ENCODE data around the gene ZNF654. TPM values are rescaled to one million over a fixed set of nuclear protein-coding genes. Genes with fewer than 3 reads are reported as not detected.

Gene ZNF654
- total RNA-seq = 15.7 and 21.1 TPM in 2 replicates

DNA sequence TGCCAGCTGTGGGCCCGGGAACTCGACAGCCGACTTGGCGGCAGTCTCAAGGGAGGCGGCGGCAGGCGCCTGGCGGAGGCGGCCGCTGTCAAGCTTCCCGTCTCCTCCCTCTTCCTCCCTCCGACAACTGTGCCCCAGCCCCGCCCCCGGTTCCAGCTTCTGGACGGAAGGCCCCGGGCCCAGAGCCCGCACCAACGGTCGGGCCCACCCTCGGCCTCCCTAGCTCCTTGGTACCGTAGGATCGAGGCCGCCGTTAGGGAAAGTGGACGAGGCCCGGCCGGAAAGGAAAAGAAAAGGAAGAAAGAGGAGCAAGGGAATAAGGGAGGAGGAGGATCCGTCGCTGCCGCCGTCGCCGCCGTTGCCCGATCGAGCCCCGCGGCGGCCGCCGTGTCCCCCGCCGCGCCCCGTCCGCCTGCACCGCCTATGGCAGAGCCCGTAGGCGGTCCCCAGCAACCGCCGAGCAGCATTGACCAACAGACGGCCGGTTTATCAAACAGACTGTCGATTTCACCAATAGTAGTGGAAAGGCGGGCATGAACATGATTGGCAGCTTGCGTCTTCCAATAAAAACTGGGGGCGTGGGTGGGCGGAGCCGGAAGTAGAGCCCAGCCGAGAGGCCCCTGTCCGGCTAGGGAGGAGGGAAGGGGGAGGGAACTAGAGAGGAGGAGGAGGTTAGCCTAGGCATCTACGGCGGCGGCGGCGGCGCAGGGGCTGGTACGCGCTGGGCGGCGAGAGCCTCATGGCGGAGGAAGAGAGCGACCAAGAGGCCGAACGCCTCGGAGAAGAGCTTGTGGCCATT is at the start of gene ZNF654, which contains the start of gene CGGBP1:
TSS of gene ZNF654 (plus strand) at position 675 of the 799 bp plus-strand sequence. CDS start at position 740, 65 bp downstream.
TSS of gene CGGBP1 (minus strand) at position 425 of the 799 bp plus-strand sequence. CDS start 3,029 bp downstream, outside the sequence.

GRCh38 chr3:88149509-88150362 is 90.7 kb downstream of the ZNF654 start, which contains the start of gene C3orf38:
Gene C3orf38, plus strand, starts transcription at chr3:88149959. Its CDS starts 94 bp downstream, at chr3:88150053.

Other genes with a start within 250 kb of the ZNF654 start
- 36.0 and 52.7 TPM in 2 replicates for gene CGGBP1, start 250 bp upstream of the ZNF654 start, total RNA-seq
- 19.3 and 22.5 TPM in 2 replicates for gene C3orf38, start 90.7 kb downstream of the ZNF654 start, total RNA-seq

All from endothelial cell of coronary artery (primary cell).